GM18520 (cell line): ENCODE results near the gene IL20.

Experiments used
- ATAC-seq: cut with Tn5 transposase; IDR thresholded peaks from one replicate; pipeline ENCODE4 v1.9.1; 2021; ENCODE audit not compliant: unreplicated experiment

The IL20 gene

GRCh38 chr1:206900149-206900548, 34.7 kb downstream of the IL20 start:
- ATAC-seq, result no peak

DNA sequence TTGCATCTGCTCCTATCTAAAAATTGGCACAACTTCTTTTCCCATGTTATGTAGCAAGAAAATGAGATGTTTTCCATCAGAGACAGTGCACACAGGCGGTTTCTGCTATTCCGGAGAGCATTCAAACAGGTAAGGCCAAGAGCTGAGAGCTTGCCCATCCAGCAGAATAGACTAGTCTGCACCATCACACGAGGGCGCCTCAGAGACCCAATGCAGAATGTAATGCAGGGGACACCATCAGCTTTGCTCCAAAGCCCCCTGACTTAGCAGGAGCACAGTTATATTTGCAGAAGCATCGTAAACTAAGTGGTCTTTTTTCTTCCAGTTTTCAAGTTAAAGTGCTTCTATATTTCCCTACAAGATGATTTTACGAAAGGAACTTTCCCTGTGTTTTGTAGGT, 36.5 kb downstream of the IL20 start:
- ATAC-seq, result no peak

GRCh38 chr1:206902702-206903101, 37.3 kb downstream of the IL20 start:
- no peak for ATAC-seq

DNA sequence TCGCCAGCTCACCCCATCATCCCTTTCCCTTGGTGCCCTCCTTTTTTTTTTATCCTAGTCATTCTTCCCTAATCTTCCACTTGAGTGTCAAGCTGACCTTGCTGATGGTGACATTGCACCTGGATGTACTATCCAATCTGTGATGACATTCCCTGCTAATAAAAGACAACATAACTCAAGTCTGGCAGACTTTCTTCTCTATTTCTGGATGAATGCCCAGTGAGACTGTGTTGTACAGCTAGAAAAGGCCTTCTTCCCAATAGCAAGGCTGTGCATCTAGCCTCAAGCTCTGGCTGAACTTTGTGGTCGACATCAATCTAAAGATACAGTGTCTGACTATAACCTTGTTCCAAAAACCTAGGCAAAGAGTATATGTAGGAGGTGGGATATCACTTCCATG, 38.3 kb downstream of the IL20 start:
- ATAC-seq, result no peak

DNA sequence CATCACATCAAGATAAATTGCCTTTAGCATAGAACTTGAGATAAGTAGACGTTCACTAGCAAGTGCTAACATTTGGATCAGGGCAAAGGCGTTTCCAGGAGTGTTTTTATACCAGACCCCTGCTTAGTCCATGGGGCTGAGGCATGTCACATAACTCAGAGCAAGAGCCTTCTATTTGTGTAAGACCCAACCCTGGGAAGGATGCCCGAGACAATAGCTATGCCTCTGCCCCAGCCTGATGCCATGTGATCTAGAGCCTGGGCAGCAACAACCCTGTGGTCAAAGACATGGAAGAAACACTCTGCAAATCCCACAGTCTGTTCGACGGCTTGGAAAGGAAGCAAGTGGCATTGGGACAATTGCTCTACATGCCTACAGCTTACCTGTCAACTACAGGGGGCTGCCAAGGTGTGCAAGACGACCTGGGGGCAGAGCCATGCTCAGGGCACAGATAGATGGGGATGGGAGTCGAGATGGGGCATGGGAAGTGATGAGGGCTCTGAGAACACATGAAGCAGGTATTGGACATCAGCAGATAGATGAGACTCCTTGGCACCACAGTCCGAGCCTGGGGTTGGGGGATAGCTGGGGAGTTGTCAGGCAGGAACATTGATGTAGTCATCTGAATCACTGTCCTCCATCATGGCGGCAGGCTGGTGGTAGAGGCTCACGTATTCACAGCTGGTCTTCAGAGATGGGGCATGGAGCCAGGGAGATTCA, 39.2 kb downstream of the IL20 start:
- no peak for ATAC-seq

DNA sequence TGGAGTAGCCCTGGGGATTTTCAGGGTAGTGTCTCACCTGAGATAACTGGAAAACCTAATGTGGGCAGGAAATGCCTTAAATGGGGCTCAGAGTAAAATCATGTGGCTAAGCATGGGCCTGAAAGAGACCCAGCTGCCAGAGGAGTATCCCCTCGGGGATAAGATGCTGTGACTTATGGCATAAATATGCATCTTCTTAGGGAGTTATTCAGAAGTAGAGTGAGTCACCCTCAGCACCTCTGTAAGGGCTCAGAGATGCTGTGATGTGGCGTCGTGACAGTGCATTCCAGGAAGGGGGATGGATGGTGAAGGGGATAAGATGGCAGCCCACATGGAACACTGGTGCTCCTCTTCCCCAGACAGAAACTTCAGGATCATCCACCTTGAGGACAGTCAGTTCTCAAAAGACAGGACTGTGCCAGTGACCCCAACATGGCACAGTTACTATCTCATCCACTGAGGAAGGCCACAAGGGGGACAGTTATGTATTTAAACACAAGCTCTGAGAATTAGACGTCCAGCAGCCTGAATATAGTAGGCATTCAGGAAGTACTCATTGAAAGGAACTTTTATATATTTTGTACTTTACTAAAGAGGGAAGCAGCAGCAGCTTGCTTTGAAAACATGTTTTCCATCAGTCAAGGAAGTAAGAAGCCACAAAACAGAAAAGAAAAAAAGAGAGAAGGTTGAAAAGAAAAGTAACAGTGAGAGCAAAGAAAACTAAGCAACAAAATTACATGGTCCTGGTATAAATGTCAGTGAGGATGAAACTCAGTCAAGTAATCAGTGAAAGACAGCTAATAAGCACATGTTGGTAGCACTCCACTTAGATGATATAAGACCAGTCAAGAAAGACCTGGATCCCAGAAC, 40.1 kb downstream of the IL20 start:
- ATAC-seq, result peak; percentile 84

DNA sequence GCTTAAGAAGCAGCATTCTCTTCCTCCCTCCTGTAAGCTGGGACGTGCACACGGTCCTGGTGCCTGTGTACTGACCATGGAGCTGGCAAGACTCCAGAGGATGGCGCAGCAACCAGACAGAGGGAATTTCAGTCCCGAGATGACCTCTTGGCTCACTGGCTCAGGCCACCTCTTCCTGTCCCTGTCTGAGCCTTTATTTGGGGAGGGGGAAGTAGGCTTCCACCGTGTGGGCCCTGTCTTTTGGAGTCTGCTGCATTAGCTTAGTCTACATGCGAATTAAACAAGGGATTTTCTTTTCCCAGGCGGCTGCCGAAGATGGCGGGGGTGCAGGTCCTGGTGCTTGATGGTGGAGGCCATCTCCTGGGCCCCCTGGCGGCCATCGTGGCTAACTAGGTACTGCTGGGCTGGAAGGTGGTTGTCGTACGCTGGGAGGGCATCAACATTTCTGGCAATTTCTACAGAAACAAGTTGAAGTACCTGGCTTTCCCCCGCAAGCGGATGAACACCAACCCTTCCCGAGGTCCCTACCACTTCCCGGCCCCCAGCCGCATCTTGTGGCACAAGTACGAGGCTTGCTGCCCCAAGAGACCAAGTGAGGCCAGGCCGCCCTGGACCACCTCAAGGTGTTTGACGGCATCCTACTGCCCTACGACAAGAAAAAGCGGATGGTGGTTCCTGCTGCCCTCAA, 42.0 kb downstream of the IL20 start:
- ATAC-seq, result no peak

GRCh38 chr1:206908038-206908437, 42.6 kb downstream of the IL20 start:
- no peak for ATAC-seq

DNA sequence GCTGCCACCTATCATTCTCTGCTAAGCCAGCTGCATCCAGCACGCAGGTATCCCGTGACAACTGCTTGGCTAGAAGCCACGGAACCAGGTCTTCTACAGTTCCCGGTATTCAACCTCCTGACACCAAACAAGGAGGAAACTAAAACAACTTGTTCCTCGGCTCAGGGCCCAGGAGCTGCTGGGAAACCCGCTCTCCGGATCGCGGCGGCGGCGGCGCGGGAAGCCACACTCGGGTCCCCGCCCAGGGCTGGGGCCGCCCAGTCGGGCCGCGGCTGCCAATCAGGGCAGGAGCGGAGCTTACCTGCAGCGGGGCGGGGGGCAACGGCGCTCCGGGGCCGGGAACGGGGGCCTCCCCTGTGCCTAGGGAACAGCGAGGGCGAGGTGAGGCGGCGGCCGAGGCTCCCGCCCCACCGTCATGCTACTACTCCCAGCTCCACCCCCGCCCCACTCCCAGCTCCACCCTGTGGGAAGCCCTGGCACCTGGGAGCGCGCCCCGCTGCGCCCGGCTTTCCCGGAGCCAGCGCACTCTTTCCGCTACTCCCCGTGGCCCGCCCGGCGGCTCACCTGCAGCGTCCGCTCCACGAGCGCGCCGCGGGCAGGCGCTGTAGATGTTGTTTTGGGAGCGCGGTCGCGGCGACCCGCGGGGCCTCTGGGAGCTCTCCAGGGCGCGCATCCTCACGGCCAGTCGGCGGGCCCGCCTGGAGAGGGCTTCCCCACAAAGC, 43.9 kb downstream of the IL20 start:
- ATAC-seq, result no peak

GRCh38 chr1:206909883-206910318, 44.5 kb downstream of the IL20 start:
- ATAC-seq, result no peak

- ATAC-seq, result no peak
These were observed 45.7 kb downstream of the IL20 start for GRCh38 chr1:206911064-206911663.

GRCh38 chr1:206912445-206913095, 47.1 kb downstream of the IL20 start:
- ATAC-seq, result peak; percentile 44

- no peak for ATAC-seq
These were observed 48.5 kb downstream of the IL20 start for GRCh38 chr1:206913766-206914537.

GRCh38 chr1:206915030-206915735, 49.8 kb downstream of the IL20 start:
- no peak for ATAC-seq

- ATAC-seq, result no peak
These were observed 50.7 kb downstream of the IL20 start for GRCh38 chr1:206916000-206916709.

GRCh38 chr1:206918076-206918475, 52.7 kb downstream of the IL20 start:
- ATAC-seq, result no peak
